HG03354 (cell line): ENCODE data around the gene UGGT1.
A peak's percentile ranks its signal among the peaks of the same experiment; 100 is the strongest.
"Not testable (repeated sequence)": the region's sequence is repeated elsewhere in the genome, so short reads cannot be mapped to it uniquely, and the experiment has no call there.

Experiments used
- ATAC-seq: cut with Tn5 transposase; IDR thresholded peaks from one replicate; pipeline ENCODE4 v1.9.1; 2021; ENCODE audit warnings: mild to moderate bottlenecking; ENCODE audit not compliant: unreplicated experiment, poor library complexity, severe bottlenecking

The UGGT1 gene

DNA sequence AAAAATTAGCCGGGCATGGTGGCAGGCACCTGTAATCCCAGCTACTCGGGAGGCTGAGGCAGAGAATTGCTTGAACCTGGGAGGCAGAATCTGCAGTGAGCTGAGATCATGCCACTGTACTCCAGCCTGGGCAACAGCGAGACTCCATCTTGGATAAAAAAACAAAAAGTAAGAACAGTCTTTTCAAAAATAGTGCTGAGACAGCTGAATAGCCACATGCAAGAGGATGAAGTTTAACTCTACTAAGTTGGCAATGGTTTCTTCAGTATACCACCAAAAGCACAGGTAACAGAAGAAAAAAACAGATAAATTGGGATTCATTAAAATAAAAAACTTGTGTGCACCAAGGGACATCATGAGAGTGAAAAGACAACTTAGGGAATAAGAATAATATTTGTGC lies 115.2 kb downstream of the UGGT1 start:
- no peak for ATAC-seq

DNA sequence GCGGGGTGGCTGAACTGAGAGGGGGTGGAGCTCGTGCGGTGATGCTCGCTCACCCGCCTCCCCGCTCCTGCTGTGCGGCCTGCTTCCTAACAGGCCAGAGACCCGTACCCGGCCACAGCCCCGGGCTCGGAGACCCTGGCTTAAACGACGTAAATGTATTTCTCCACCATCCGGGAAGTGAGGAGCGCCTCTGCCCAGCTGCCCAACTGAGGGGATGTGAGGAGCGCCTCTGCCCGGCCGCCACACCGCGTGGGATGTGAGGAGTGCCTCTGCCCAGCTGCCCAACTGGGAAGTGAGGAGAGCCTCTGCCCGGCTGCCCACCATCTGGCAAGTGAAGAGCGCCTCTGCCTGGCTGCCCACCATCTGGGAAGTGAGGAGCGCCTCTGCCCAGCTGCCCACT lies 117.0 kb downstream of the UGGT1 start:
- no peak for ATAC-seq

DNA sequence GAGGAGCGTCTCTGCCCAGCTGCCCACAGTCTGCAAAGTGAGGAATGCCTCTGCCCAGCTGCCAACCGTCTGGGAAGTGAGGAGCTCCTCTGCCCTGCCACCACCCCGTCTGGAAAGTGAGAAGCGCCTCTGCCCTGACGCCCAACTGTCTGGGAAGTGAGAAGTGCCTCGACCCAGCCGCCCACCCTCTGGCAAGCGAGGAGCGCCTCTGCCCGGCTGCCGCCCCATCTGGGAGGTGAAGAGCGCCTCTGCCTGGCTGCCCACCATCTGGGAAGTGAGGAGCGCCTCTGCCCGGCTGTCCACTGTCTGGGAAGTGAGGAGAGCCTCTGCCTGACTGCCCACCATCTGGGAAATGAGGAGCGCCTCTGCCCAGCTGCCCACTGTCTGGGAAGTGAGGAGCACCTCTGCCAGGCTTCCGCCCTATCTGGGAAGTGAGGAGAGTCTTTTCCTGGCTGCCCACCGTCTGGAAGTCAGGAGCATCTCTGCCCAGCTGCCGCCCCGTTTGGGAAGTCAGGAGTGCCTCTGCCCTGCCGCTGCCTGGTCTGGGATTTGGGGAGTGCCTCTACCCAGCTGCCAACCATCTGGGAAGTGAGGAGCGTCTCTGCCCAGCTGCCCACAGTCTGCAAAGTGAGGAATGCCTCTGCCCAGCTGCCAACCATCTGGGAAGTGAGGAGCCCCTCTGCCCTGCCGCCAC lies 117.8 kb downstream of the UGGT1 start:
- not testable (repeated sequence) for ATAC-seq

DNA sequence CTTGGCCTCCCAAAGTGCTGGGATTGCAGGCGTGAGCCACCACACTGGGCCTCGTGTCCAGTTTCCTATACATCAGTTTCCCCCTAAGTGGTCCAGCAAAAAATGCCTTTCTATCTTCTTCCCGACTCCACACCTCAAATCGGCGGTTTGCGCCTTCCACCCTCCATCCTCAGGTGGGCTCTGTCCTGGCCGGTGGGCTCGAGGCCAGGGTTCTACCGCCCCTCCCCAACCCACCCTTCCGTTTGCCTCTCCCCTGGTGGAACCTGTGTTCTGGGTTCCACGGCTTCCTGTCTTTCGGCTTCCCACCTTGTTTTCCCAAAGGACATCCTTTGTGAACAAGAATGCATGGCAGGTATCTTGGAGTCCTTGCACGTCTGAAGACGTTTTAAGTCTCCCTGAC lies 123.3 kb downstream of the UGGT1 start:
- no peak for ATAC-seq

DNA sequence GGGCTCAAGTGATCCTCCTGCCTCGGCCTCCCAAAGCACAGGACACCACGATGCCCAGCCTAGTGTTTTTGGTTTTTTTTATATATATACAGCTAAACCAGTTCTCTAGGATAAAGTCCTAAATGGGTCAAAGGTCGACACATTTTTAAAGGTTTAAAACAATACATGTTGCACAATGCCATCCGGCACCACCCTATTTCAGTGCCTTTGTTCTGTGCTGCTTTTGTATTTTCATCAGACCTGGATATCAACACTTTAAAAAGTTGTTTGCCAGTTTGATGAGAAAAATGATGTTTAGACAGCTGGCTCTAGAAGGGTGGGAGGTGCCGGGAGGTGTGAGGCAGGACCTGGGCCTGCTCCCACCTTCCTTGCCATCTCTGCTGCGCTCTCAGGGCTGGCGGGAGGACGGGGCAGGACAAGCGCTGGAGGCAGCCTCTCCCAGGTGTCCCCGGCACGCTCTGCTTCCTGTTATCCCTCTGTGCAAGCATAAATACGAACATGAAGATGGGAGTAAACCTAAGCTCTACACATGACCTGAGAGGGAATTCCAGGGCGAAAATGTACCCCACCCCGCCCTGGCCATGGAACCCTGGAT lies 124.0 kb downstream of the UGGT1 start:
- no peak for ATAC-seq

DNA sequence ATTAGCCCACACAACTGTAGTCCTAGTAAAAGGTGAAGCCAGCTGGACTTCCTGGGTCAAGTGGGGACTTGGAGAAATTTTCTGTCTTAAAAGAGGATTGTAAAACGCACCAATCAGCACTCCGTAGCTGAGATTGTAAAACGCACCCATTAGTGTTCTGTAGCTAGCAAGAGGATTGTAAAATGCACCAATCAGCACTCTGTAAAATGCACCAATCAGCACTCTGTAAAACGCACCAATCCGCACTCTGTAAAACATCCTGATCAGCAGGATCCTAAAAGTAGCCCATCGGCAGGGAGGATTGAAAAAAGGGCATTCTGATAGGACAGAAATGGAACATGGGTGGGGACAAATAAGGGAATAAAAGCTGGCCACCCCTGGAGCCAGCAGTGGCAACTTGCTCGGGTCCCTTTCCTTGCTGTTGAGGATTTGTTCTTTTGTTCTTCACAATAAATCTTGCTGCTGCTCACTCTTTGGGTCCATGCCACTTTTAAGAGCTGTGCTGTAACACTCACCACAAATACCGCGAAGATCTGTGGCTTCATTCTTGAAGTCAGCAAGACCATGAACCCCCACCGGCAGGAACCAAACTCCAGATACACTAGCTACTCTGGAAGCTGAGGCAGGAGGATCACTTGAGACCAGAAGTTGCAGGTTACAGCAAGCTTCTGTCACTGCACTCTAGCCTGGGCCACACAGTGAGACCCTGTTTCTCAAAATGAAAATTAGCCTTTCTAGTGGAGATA lies 125.1 kb downstream of the UGGT1 start:
- ATAC-seq, result no peak

DNA sequence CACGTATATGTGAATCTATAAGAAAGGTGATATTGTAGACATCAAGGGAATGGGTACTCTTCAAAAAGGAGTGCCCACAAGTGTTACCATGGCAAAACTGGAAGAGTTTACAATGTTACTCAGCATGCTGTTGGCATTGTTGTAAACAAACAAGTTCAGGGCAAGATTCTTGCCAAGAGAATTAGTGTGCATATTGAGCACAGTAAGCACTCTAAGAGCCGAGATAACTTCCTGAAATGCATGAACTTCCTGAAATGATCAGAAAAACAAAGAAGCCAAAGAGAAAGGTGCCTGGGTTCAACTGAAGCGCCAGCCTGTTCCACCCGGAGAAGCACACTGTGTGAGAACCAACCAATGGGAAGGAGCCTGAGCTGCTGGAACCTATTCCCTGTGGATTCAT lies 126.7 kb downstream of the UGGT1 start:
- ATAC-seq, result no peak

DNA sequence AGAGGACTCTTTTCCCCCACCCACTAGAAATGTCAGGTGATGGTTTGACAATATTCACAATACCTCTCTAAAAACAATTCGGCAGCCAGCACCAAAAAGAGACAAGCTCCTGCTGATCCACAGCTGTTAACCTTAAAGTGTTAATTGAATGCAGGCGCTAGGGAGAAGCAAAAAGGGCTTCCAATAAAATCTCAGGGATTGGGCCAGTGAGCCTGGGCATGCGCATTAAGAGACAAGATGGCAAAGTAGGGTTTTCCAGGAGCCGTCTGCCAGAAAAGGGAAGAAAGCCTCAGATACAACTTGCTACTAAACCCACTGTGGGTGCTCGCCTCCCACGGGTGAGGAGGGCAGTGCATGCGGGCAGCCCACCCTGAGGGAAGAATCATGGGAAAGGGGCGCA lies 128.9 kb downstream of the UGGT1 start:
- ATAC-seq, result no peak

DNA sequence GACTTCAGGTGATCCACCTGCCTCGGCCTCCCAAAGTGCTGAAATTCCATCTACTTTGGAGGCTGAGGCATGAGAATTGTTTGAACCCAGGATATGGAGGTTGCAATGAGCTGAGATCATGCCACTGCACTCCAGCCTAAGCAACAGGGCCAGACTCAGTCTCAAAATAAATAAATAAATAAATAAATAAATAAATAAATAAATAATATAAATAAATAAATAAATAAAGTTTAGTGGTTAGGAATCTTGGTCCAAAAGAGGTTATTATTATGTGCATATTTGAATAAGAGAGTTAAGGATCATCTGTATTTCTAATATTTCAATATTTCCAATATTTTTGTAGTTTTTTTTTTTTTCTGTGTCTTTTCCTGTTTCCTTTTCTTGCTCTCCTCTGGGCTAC lies 136.9 kb downstream of the UGGT1 start:
- ATAC-seq, result no peak

DNA sequence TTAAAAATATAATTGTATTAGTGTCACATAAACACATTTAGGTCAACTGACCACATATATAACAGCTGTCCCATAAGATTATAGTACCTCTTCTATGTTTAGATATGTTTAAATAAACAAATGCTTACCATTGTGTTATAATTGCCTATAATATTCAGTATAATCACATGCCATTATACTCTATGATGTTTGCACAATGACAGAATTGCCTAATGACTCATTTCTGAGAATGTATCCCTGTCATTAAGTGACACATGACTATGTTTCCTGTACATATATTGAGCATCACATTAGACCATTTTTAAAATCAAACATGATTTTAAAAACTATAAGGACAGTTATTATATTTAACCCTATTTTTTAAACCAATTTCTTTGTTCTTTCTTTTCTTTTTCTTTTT lies 137.9 kb downstream of the UGGT1 start:
- ATAC-seq, result no peak

DNA sequence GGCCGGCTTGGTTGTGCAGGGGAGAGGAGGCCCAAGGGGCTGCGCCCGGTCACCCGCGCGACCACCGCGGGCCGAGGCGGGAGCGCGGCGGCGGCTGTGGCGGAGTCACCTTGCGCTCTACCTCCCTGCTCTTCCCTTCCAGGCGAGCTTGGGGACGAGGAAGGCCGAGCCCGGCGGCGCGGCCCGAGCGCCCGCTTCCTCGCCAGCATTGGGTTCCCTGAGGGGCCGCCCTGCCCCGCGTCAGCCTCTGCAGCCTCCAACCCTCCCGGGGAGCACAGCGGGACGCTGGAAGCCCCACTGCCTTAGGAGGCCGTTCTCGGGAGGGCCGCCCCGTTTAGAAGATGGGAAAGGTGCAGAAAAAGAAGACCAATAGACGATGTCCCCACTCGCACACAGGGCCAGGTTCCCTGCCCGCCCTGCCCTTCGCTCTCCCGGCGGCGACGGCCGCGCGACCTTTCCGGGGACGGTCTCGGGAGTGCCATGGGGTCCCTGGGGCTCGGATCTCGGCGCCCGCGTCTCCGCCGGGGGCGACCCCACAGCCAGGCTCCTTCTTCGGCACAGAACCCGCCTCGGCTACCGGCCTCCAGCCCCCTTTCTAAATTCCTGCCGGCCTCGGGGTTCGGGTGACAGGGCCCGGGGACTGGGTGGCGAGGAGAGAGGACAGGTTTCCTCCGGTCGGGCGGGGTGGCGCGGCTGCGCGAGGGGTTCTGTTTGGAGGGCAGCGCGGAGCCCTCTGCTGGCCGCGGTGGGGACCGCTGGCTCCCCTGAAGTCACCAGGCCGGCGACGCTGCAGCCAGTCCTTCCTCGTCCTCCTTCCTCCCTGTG lies 142.2 kb downstream of the UGGT1 start:
- peak; percentile 99 for ATAC-seq

DNA sequence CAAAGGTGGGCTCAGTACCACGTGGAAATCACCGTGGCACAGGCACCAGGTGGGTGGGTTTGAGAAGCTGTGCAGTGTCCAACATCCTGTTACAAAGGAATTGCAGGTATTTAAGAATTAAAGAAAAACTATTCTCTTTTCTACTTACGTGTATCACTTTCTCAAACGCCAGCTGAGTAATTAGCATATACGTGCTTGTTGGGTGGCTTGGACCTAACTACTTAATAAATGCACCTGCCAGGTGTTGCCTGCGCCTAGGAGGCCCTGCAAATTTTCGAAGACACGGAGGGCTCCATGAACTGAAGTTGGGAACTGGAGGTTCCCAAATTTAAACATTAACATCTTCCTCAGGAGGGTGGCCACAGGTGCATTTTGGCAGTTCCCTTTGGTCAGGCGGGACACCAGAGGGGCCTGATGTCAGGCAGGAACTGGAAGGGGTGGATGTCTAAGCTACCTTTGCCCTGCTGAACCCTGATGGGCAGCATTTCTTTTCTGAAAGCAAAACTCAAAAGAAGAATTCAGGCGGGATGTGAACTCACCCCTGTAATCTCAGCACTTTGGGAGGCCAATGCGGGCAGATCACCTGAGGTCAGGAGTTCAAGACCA lies 142.9 kb downstream of the UGGT1 start:
- ATAC-seq, result no peak

DNA sequence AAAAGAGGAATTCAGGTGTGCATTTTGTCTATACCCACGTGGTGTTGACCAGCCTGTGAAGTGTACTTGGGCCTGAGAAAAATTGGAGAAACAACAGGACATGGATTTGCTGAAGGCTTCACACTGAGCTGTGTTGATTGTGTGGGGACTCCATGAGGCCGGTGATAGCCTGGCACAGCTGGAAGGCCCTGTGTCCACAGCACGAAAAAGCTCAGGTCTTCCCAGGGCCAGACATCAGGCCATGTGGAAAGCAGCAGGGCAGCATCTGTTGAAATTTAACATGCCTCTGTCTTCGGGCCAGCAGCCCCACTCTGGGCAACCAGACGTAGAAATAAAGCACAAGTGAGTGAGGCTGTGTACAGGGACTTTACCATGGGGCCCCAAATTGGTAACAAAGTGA lies 143.6 kb downstream of the UGGT1 start:
- ATAC-seq, result no peak

DNA sequence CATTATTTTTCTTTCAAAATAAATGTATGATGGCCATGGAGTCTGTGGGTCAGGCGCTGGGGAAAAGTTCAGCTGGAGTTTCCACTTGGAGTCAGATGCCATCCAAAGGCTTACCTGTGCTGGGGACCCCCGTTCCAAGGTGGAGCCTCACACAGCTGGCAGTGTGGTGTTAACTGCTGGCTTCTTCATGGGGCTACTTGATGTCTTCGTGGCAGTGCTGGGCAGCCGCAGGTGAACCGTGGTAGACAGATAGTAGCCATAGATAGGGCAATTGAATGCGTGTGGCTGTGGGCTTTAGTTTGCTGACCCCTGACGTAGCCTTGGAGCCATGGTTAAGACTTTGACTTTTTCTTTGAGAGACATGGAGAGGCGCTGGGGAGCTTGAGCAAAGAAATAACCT lies 144.6 kb downstream of the UGGT1 start:
- ATAC-seq, result no peak

DNA sequence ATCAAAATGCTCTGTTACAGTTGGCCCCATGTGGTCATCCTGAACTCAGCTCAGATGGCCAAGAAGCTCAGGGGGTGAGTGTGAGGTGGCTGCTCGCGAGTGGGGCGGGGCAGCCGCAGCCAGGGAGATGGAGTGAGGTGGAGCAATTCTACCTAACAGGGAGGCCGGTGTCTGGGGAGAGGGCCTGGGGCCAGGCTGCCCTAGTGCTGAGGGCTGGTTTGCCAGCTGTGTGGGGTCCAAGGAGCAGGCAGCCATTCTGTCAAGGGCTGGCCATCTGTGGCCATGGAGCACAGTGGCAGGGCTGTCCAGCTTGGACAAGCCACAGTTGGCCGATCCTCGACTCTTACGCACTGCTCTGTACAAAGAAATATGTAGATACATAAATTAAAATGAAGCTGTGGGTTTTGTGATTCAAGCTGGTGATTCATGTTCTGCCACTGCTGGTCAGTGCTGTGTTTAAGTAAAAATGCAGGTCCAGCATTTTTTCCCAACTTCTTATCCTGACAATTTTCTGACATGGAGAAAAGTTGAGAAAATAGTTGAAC lies 145.6 kb downstream of the UGGT1 start:
- ATAC-seq, result no peak

DNA sequence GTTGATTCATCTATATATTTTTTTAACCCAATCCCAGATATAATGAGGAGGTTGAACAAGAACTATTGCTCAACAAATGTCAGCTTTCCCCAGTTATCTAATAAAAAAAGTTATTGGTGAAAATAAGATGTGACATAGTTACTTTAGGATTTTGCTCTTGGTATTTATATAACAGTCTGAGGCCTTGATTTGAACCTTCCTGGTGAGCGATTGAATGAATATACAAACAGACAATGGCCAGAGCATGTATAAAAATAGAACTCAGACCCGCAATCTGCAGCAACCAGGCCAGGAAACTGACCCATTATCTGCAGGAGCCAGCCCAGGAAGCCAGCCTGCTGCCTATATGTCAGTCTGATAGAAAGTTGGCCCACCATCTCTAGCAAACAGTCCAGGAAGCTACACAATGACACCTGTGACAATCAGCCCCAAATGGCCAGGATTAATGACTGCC lies 146.1 kb downstream of the UGGT1 start:
- no peak for ATAC-seq

DNA sequence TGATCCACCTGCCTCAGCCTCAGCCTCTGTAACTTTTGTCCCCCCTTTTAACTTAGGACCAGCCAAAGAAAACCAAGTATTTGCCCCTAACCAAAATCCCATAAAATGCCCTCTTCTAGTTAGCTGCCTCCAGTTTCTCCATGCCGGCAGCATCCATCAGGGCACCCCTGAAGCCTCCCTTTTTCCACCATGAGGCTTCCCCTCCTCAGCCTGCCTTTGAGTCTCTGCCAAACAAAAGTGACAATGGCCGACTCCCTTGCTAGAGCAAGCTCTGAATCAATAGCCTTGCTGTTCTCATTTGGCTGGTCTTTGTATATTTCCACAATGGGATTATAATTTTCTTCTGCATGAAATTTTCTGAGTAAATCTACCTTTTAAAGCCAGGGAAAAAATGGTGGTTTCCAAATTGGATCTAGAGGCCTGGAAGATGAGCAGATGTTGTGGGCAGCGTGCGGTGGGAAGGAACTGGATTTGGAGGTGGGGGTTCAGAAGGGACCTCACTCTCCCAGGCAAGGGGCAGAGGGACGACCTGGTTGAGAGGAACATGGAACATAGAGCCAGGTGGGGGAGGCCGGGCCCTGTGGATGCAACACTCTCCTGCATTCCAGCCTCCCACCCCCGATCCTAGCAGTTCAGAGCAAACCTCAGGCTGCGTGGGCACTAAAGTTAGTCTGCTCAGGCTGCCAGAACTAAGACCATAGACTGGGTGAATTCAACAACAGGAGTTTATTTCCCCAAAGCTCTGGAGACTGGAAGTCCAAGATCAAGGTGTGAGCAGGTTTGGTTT lies 147.1 kb downstream of the UGGT1 start:
- ATAC-seq, result no peak

DNA sequence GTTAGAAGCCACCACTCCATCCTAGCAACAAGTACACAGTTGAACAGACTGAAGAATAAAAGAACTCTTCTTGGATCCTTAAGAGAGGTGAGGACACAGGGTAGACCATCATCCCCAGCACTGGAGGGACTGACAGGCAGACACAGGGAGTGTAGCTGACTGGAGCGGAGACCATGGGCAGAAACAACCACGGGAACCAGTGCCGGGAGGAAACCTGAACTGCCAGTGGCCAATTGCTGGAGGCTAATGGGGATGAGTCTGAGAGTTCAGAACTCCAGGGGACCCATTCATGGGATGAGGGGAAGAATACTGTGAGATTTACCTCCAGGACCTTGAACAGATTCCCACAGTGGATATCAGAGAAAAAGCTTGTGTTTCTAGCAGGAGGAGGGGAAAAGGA lies 150.9 kb downstream of the UGGT1 start:
- ATAC-seq, result no peak
